Tibial nerve (tissue), 4 donors: ENCODE data around the gene PARD3B. TPM values are rescaled to one million over a fixed set of nuclear protein-coding genes. Genes with fewer than 3 reads are reported as not detected.

Experiments
- DNase-seq, 2 donors: peaks; one replicate each; pipeline ENCODE4 v3.0.0-alpha.2; 2019; ENCODE audit warnings: low spot score in 2 of 2
- H3K27ac ChIP-seq, 4 donors: fragments of 200-600 bp; sonication (generic) in 3 of 4; one replicate each; pipeline ENCODE4 v1.5.1; 2017 to 2019; ENCODE audit warnings: mild to moderate bottlenecking in 1 of 4
- H3K27me3 ChIP-seq, 2 donors: fragments of 200-600 bp; sonication (generic) in 1 of 2; one replicate each; pipeline versions ENCODE4 v1.5.1 to v1.6.0; 2017 to 2019
- H3K36me3 ChIP-seq, 3 donors: fragments of 200-600 bp; sonication (generic); one replicate each; pipeline ENCODE4 v1.5.1; 2018 to 2019
- H3K4me1 ChIP-seq, 4 donors: fragments of 200-600 bp; sonication (generic) in 3 of 4; one replicate each; pipeline ENCODE4 v1.5.1; 2017 to 2019
- H3K4me3 ChIP-seq, 4 donors: fragments of 200-600 bp; sonication (generic) in 3 of 4; one replicate each; pipeline ENCODE4 v1.5.1; 2017 to 2019; ENCODE audit warnings: mild to moderate bottlenecking in 1 of 4, moderate library complexity in 1 of 4
- H3K9me3 ChIP-seq, 4 donors: fragments of 200-600 bp; sonication (generic) in 3 of 4; one replicate each; pipeline ENCODE4 v1.5.1; 2017 to 2019
- EP300 ChIP-seq, 2 donors: sonication (generic); formaldehyde crosslinking; IDR thresholded peaks; one replicate each; pipeline ENCODE4 v1.6.1; 2017; ENCODE audit warnings: antibody characterized with exemption in 2 of 2, mild to moderate bottlenecking in 1 of 2
- POLR2A ChIP-seq, 2 donors: fragments of 450-650 bp; IDR thresholded peaks; one replicate each; pipeline ENCODE4 v1.6.1; 2017; ENCODE audit warnings: antibody characterized with exemption in 2 of 2, mild to moderate bottlenecking in 2 of 2, moderate library complexity in 2 of 2
- WGBS, 2 donors: methylation state at CpG; one replicate each; pipeline ENCODE4 v1.1.5; 2018; 5-methylcytosine and 5-hydroxymethylcytosine counted together
- total RNA-seq, 4 donors: library from RNA; depleted of rRNA; stranded (reverse); fragments of >200 nt; gene quantifications; one replicate each; pipeline ENCODE4 v1.1.0, GENCODE V29; 2016
- TF ChIP-seq, protein P1 (sequence below), 5 experiments: fragments of 200-600 bp in 3 of 5; fragments of 450-650 bp in 2 of 5; sonication (generic) in 3 of 5; IDR thresholded peaks; one replicate each; pipeline ENCODE4 v1.5.1; 2016 to 2019; ENCODE audit warnings: antibody characterized with exemption in 5 of 5, mild to moderate bottlenecking in 3 of 5, moderate library complexity in 2 of 5

Gene PARD3B
- total RNA-seq, 4 donors from 2014 or later: 47.4 to 101 (median 64.8) TPM

DNA sequence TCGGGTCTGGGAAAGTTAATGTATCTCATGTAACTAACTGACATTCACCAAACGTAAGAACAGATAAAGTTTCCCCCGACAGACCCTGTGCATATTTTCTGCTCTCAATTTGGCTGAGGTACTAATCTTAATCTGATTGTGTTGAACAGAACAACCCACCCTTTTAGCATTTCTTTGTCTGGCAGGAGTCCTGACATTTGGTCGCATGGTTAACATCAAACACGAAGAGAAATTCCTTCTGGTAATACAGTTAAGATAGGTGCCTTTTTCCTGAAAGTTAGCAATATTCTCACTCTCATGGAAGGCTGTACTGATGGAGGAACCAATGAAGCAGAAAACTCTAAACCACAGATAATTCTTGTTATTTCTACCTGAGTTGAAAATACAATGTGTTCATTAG lies 520.8 kb downstream of the PARD3B start:
- Histone ChIP-seq H3K27ac (no peak overlapping the region), H3K9me3 (no peaks in the 10 kb centered on the region), H3K4me1 (no peaks in the 10 kb centered on the region), H3K27me3 (no peaks in the 10 kb centered on the region), H3K36me3 (no peaks in the 10 kb centered on the region), H3K4me3 (no peak overlapping the region)
- TF ChIP-seq POLR2A (IDR thresholded peaks at IDR 0.05) (no peak), EP300 (IDR thresholded peaks at IDR 0.05) (no peak)
- TF ChIP-seq, protein P1, sequence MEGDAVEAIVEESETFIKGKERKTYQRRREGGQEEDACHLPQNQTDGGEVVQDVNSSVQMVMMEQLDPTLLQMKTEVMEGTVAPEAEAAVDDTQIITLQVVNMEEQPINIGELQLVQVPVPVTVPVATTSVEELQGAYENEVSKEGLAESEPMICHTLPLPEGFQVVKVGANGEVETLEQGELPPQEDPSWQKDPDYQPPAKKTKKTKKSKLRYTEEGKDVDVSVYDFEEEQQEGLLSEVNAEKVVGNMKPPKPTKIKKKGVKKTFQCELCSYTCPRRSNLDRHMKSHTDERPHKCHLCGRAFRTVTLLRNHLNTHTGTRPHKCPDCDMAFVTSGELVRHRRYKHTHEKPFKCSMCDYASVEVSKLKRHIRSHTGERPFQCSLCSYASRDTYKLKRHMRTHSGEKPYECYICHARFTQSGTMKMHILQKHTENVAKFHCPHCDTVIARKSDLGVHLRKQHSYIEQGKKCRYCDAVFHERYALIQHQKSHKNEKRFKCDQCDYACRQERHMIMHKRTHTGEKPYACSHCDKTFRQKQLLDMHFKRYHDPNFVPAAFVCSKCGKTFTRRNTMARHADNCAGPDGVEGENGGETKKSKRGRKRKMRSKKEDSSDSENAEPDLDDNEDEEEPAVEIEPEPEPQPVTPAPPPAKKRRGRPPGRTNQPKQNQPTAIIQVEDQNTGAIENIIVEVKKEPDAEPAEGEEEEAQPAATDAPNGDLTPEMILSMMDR (IDR thresholded peaks at IDR 0.05): no peak
- 88 to 92% methylated on average over 5 of the region's 5 CpGs for WGBS, 2 donors
- DNase-seq: no peak

DNA sequence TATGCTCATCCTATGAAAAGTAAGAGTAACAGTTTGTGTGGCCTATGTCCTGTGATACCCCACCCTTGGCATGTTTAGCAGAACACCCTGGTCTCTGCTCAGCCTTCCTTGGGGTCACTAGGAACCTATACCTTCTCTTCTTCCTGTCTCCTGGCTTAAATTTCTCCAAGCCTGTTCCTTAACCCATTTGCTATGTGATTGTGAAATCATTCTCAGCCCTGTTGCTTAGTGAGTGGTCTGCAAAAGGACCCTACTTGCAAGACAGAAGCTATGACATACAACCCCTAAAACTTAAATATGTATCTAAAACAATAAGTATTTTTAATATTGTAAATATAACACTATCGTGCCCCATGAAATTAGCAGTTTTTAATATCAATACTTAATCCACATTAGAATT lies 524.7 kb downstream of the PARD3B start:
- WGBS, 2 donors: 88 to 92% methylated on average over 1 of the region's 1 CpG
- no peak for TF ChIP-seq POLR2A (IDR thresholded peaks at IDR 0.05)
- TF ChIP-seq EP300 (IDR thresholded peaks at IDR 0.05): no peak
- TF ChIP-seq, protein P1 (IDR thresholded peaks at IDR 0.05): no peak

DNA sequence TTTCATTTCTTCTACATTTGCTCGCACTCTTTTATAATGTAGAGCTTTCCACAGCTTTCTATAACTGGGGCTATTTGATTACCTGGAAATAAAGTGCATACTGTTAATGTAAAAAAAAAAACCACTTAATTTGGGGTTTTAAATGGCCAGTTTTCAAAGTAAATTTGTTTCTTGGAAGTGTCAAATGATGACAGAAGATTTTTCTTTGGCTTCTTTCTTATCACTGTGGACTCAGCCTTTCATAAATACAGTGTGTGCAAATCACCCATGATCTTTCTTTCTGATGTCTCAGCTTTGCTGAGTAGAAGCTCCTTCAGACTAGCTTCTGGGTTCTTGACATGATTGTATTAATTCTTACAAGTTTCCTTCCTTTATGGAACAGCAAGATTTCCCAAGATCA lies 525.6 kb downstream of the PARD3B start:
- no peak overlapping the region for H3K27ac ChIP-seq
- WGBS, 2 donors: 97 to 98% methylated on average over 1 of the region's 1 CpG
- DNase-seq: no peak
- H3K36me3 ChIP-seq: no peaks in the 10 kb centered on the region
- H3K27me3 ChIP-seq: no peaks in the 10 kb centered on the region
- H3K4me1 ChIP-seq: peaks cover 0 to 3% (median 0%) of the 10 kb centered on the region in 4 donors
- H3K4me3 ChIP-seq: no peak overlapping the region
- TF ChIP-seq POLR2A (IDR thresholded peaks at IDR 0.05): no peak
- TF ChIP-seq, protein P1 (IDR thresholded peaks at IDR 0.05): no peak
- no peak for TF ChIP-seq EP300 (IDR thresholded peaks at IDR 0.05)
- H3K9me3 ChIP-seq: no peaks in the 10 kb centered on the region

More for the DNA sequence above, 524.7 kb downstream of the PARD3B start:
- DNase-seq: no peak
- Histone ChIP-seq H3K36me3 (no peaks in the 10 kb centered on the region), H3K4me1 (peaks cover 0 to 3% (median 0%) of the 10 kb centered on the region in 4 donors), H3K4me3 (no peak overlapping the region), H3K9me3 (no peaks in the 10 kb centered on the region), H3K27me3 (no peaks in the 10 kb centered on the region), H3K27ac (no peak overlapping the region)

DNA sequence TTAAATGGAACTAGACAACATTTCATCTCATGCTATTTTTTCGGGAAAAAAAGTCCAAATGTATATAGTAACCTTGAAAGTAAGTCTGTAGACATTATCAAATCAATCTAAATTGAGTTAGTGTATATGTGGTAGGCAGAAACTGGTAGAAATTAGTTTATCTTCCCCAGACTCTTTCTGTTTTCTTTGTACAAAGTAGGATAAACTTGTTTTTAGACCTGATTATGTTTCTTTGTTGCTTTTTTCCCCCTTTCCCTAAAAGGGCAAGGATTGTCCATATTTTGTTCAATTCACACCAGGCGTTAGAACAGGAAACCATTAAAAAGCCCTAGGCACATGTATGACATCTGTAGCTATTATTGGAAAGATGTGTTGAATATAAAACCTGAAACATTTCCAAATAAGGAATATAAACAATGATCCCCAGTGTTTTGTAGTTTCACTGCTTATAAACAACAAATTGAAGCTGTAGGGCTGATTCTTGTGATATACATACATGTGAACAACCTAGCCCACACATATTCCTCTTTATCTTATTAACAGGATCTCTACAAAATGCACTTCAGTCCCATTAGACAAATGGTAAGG lies 528.3 kb downstream of the PARD3B start:
- TF ChIP-seq EP300 (IDR thresholded peaks at IDR 0.05): no peak
- H3K4me3 ChIP-seq: no peak overlapping the region
- H3K9me3 ChIP-seq: no peaks in the 10 kb centered on the region
- no peaks in the 10 kb centered on the region for H3K36me3 ChIP-seq
- whole genome bisulfite sequencing, 2 donors: 82 to 92% methylated on average over 2 of the region's 2 CpGs
- no peaks in the 10 kb centered on the region for H3K27me3 ChIP-seq
- no peak overlapping the region for H3K27ac ChIP-seq
- no peak for DNase-seq
- peaks cover 0 to 3% (median 0%) of the 10 kb centered on the region in 4 donors for H3K4me1 ChIP-seq

DNA sequence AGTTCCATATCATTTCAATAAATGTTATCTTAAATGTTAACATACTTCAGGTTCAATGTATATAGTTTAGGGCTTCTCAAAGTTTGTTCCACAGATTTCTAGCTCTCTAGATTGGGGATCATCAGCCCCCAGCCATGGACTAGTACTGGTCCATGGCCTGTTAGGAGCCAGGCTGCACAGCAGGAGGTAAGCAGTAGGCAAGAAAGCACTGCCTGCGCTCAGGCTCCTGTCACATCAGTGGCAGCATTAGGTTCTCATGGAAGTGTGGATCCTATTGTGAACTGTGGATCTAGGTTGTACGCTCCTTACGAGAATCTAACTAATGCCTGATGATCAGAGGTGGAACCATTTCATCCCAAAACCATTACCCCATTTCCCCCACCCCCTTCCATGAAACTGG lies 531.1 kb downstream of the PARD3B start:
- H3K4me3 ChIP-seq: no peak overlapping the region

More for the DNA sequence above, 531.1 kb downstream of the PARD3B start:
- H3K27me3 ChIP-seq: no peaks in the 10 kb centered on the region
- H3K27ac ChIP-seq: no peak overlapping the region
- TF ChIP-seq POLR2A (IDR thresholded peaks at IDR 0.05) (no peak), EP300 (IDR thresholded peaks at IDR 0.05) (no peak)
- TF ChIP-seq, protein P1 (IDR thresholded peaks at IDR 0.05): no peak
- H3K4me1 ChIP-seq: peaks cover 0 to 3% (median 0%) of the 10 kb centered on the region in 4 donors
- no peaks in the 10 kb centered on the region for H3K9me3 ChIP-seq
- H3K36me3 ChIP-seq: no peaks in the 10 kb centered on the region
- no peak for DNase-seq
- 96 to 100% methylated on average over 3 of the region's 3 CpGs for WGBS, 2 donors
